DMS114 treated with DMSO at 0.1 percent for 48 hours (cell line): ENCODE data around the gene CLN6.
"Not testable (repeated sequence)": the region's sequence is repeated elsewhere in the genome, so short reads cannot be mapped to it uniquely, and the experiment has no call there.

ENCODE experiments used
- DNase-seq: peaks from one replicate; lab custom pipeline; 2025; ENCODE audit not compliant: unreplicated experiment; lab: John Stamatoyannopoulos, UW

The CLN6 gene

GRCh38 chr15:68207176-68207935 is 22.2 kb downstream of the CLN6 start:
- no peak for DNase-seq

- no peak for DNase-seq
These were observed 22.8 kb downstream of the CLN6 start for GRCh38 chr15:68206711-68207151.

- no peak for DNase-seq
These were observed 23.5 kb downstream of the CLN6 start for GRCh38 chr15:68205954-68206539.

GRCh38 chr15:68205558-68205944 is 24.0 kb downstream of the CLN6 start:
- no peak for DNase-seq

- no peak for DNase-seq
These were observed 24.6 kb downstream of the CLN6 start, which contains the start of gene CALML4 for GRCh38 chr15:68204776-68205557. CALML4 (minus strand) TSS chr15:68205332; CDS start chr15:68205247, 85 bp downstream.

- no peak for DNase-seq
These were observed 25.2 kb downstream of the CLN6 start for GRCh38 chr15:68204361-68204760.

- DNase-seq: no peak
These were observed 25.6 kb downstream of the CLN6 start for GRCh38 chr15:68203956-68204355.

GRCh38 chr15:68203486-68203885 is 26.0 kb downstream of the CLN6 start:
- DNase-seq: no peak

- not testable (repeated sequence) for DNase-seq
These were observed 26.5 kb downstream of the CLN6 start for GRCh38 chr15:68202994-68203393.

- no peak for DNase-seq
These were observed 27.7 kb downstream of the CLN6 start for GRCh38 chr15:68201879-68202261.

- DNase-seq: no peak
These were observed 28.2 kb downstream of the CLN6 start for GRCh38 chr15:68201153-68201878.

- no peak for DNase-seq
These were observed 29.3 kb downstream of the CLN6 start for GRCh38 chr15:68200016-68200861.

GRCh38 chr15:68199340-68199739 is 30.2 kb downstream of the CLN6 start:
- DNase-seq: no peak

GRCh38 chr15:68197661-68198437 is 31.7 kb downstream of the CLN6 start:
- DNase-seq: no peak

- no peak for DNase-seq
These were observed 32.4 kb downstream of the CLN6 start for GRCh38 chr15:68197170-68197492.

- DNase-seq: no peak
These were observed 32.9 kb downstream of the CLN6 start for GRCh38 chr15:68196445-68197169.

GRCh38 chr15:68195336-68196112 is 34.0 kb downstream of the CLN6 start:
- no peak for DNase-seq

- no peak for DNase-seq
These were observed 36.6 kb downstream of the CLN6 start for GRCh38 chr15:68192804-68193486.
